ENCODE results near the gene FBXL4.
A peak's percentile ranks its signal among the peaks of the same experiment; 100 is the strongest.

FBXL4 gene

GRCh38 chr6:98947411-98948292 is at the start of gene FBXL4:
Gene FBXL4, minus strand, starts transcription at chr6:98947946. Its CDS starts 20,958 bp downstream, at chr6:98926988.
- DNase-seq (ENCODE audit: low read depth), result peak; percentile 58

DNA sequence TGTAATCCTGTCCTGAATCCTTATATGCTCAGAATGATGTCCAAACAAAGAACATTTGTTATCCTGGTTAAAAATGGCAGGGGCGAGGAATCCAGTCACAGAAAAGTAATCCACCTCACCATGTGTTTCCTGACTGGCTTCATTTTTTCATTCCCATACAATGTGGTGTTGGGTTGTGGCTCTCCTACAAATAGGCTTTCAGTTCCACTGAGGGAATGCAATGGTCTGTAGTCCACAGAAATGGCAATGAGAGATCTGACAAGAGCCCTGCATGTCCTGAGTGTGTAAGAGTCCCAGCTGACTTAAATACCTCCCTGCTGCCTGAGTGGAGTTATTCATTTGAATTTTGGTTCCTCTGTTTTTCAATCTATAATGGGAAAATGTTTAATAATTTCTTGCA is 47.4 kb upstream of the FBXL4 start:
- DNase-seq (ENCODE audit: low read depth), result no peak

GRCh38 chr6:98992535-98992934 is 44.8 kb upstream of the FBXL4 start:
- DNase-seq (ENCODE audit: low read depth), result no peak

- DNase-seq (ENCODE audit: low read depth), result no peak
These were observed 38.4 kb upstream of the FBXL4 start for GRCh38 chr6:98986071-98986615.

DNA sequence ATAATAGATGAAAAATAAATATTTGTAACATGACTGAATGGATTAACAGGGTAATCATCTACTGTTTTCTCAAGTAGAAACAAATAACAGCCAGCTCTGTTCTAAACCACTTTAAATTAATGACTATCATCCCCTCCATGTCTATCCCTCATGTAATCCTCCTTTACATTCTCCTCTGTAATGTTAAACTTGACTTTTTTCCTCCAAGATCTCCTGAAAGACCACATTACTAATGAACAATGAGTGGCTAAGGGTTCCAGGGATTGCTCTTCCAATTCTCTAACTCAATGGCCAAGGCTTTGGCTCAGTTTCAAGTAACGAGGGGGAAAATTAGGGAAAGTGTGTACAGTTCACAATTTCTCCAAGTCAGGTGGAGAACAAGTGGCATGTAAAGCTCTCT is 37.6 kb upstream of the FBXL4 start:
- no peak for DNase-seq (ENCODE audit: low read depth)

- DNase-seq (ENCODE audit: low read depth), result no peak
These were observed 36.4 kb upstream of the FBXL4 start for GRCh38 chr6:98984121-98984520.

DNA sequence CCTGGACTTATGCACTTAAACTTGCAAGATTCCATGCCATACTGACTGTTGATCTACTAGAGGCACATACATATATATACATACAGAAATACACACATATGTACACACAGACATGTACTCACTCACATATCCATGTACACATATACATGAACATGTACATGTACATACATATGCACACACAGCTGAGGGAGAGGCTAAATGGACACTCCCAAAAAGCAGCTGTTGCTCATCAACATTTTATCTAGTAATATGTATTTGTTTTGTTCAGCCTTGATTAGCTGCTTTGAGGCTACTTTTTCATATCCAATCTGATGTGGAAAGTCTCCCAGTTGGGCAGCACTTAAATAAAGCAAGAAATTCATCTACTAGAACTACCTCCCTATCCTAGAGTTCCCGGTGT is 33.7 kb upstream of the FBXL4 start:
- DNase-seq (ENCODE audit: low read depth), result no peak

DNA sequence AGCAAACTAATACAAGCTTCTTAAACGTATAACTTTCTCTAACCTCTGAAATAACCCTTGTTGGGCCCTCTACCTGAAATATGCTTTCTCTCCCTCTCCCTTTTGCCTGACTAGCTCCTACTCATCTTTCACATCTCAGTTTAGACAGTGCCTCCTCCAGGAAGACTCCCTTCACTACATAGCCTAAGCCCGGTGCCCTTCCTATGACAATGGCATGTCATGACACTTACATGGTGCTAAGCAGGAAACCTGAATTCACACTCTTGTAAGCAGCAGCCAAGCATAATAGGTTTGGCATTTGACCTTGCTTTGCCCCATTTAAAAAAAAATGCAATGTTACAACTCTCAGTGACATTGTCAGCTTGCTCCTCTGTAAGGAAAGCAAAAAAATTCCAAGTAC is 33.1 kb upstream of the FBXL4 start:
- DNase-seq (ENCODE audit: low read depth), result no peak

GRCh38 chr6:98977671-98978292 is 30.0 kb upstream of the FBXL4 start:
- DNase-seq (ENCODE audit: low read depth), result no peak

DNA sequence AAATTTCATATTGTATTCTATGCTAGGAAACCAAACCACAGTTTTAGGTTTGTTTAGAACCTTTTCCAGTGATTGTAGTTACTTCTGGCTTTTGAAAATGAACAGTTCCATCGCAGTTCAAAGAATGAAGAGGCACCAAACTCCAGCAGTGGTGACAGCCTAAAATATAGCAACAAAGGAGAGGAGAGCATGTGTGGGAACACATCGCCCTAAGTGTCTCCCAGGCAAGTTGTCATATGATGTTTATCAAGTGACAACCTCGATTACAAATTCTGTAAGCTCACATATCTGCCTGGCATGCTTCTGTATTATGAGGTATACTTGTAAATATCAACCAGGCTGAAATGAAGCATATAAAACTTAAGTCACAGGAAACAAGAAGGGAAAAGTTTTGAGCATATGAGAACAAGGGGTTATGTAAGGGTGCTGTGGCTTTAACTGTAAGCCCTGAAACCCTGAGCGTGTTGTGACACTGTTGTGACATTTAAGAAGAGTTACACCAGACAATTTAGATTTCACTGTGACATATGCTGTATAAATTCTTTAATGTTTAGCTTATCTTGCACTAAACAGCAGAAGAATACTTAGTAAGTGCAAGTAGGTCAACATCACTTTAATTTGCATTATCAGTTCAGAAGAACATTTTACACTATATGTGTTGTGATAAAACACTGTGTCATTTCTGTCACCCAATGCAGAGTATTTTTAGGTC is 29.1 kb upstream of the FBXL4 start:
- no peak for DNase-seq (ENCODE audit: low read depth)

GRCh38 chr6:98975421-98975820 is 27.7 kb upstream of the FBXL4 start:
- no peak for DNase-seq (ENCODE audit: low read depth)

- DNase-seq (ENCODE audit: low read depth), result no peak
These were observed 26.6 kb upstream of the FBXL4 start for GRCh38 chr6:98974309-98974708.

GRCh38 chr6:98973571-98973970 is 25.8 kb upstream of the FBXL4 start:
- DNase-seq (ENCODE audit: low read depth), result no peak

DNA sequence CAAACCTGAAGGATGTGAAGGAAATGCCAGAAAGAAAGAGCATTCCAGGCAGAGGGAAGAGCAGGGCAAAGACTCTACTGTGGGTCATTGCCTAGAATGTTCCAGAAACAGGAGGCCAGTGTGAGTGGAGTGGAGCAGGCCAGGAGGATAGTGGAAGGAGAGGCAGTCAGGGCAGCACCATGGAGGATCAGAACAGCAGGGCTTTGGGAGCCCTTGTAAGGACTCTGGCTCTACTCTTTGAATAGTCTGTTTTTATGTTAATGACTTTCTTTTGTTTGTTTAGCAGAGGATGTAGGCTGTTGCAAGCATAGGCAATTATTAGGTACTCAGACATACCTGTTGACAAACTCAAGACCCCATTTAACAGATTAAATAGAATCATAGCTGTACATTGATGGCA is 23.6 kb upstream of the FBXL4 start:
- no peak for DNase-seq (ENCODE audit: low read depth)

DNA sequence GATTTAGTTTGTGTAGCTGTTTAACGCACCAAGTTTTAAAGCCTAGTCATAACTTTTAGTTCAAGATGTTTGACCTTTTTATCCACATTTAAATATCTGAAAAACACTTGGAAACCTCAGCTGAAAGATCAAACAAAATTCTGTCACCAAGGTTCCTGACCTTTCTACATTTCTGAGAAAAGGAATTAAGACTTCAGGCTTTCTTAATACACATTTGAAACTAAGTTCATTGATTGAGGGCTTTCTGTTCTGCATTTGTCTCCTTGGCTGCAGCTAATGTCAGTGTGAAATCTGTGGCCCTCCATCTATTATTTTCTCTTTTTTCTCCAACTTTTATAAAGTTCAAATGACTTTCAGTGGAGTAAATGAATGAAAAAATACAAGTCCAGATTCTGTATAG is 22.7 kb upstream of the FBXL4 start:
- DNase-seq (ENCODE audit: low read depth), result no peak

DNA sequence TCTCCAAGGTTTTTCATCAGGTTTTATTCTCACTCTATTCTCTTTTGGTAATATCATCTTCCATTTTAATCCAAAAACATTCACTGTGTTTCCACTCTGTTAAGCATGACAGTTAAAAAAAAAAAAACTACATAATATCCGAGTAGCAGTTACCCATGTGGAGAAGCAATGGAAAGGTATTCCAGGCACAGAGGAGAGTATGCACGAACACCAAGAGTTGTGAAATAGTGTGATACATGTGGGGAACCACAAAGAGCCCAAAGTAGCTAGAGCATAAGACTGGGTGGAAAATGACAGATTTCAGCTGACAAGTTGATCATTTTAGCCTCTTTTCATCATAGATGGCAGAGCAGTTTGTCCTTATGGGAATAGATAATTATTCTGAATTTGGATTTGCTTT is 19.9 kb upstream of the FBXL4 start:
- no peak for DNase-seq (ENCODE audit: low read depth)

- DNase-seq (ENCODE audit: low read depth), result no peak
These were observed 11.9 kb upstream of the FBXL4 start for GRCh38 chr6:98959631-98960030.

DNA sequence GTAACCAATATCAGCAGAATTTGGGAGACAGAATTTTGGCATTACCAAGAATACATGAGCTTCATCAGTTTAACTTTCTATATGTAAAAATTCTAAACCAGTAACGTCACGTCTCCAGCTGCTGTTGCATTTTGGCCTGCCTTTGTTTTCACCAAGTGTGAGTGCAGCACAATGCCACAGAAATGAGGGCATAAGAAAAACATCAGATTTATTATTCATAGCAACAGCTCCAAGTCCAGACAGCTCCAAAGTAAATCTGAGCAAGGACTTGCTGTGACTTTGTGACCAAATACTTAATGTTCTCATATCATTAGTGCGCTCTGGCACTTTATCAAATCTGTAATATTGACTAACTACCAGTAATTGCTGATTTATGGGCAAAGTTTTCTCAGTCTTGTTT is 11.0 kb upstream of the FBXL4 start:
- no peak for DNase-seq (ENCODE audit: low read depth)

- DNase-seq (ENCODE audit: low read depth), result no peak
These were observed 9.7 kb upstream of the FBXL4 start for GRCh38 chr6:98957450-98957849.

- DNase-seq (ENCODE audit: low read depth), result no peak
These were observed 1.8 kb upstream of the FBXL4 start for GRCh38 chr6:98949589-98949988.

DNA sequence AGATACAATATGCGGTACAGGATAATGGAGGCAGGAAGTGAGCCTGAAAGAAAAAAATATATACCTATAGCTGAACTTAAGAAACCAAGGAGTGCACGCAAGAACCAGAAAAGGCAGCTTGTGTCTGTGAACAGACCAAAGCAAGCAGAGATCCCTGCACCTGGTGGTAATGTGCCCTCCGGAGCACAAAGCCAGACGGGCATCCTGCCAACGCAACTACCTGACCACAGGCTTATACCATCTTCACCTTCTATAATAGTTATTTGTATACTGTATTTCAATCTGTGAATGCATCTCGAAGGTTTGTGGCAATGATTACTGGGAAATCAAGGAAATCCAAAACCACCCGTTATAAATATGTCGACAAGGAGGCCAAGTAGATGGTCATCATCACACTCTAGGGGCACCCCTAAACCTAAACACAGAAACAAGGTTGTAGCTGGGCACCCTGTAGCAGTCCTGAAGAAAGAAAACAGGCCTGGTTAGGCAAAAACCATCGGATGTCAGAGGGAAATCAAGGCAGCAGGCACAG is 801 bp downstream of the FBXL4 start:
- no peak for DNase-seq (ENCODE audit: low read depth)

GRCh38 chr6:98946266-98946878 is 1.4 kb downstream of the FBXL4 start:
- no peak for DNase-seq (ENCODE audit: low read depth)
